ENCODE data around the gene OR51B2.

The OR51B2 gene

GRCh38 chr11:5286351-5286750, 37.7 kb downstream of the OR51B2 start:
- ChIA-PET CTCF (no interaction called here), POLR2A (no interaction called here)
- no peak for TF ChIP-seq L3MBTL2 (conservative IDR thresholded peaks at IDR 0.05)
- TF ChIP-seq ARNT (IDR thresholded peaks at IDR 0.05) = no peak
- TF ChIP-seq, protein P1, sequence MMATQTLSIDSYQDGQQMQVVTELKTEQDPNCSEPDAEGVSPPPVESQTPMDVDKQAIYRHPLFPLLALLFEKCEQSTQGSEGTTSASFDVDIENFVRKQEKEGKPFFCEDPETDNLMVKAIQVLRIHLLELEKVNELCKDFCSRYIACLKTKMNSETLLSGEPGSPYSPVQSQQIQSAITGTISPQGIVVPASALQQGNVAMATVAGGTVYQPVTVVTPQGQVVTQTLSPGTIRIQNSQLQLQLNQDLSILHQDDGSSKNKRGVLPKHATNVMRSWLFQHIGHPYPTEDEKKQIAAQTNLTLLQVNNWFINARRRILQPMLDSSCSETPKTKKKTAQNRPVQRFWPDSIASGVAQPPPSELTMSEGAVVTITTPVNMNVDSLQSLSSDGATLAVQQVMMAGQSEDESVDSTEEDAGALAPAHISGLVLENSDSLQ (IDR thresholded peaks at IDR 0.05) = no peak
- DNase-seq (ENCODE audit: extremely low spot score) = no peak

GRCh38 chr11:5285703-5286340, 38.3 kb downstream of the OR51B2 start:
- ChIA-PET POLR2A (no interaction called here), CTCF (no interaction called here)
- DNase-seq (ENCODE audit: extremely low spot score) = no peak
- no peak for TF ChIP-seq FOXM1 (IDR thresholded peaks at IDR 0.05; ENCODE audit: borderline replicate concordance)
- TF ChIP-seq, protein P1 (IDR thresholded peaks at IDR 0.05) = no peak
- TF ChIP-seq FOXK2 (IDR thresholded peaks at IDR 0.05) = no peak

DNA sequence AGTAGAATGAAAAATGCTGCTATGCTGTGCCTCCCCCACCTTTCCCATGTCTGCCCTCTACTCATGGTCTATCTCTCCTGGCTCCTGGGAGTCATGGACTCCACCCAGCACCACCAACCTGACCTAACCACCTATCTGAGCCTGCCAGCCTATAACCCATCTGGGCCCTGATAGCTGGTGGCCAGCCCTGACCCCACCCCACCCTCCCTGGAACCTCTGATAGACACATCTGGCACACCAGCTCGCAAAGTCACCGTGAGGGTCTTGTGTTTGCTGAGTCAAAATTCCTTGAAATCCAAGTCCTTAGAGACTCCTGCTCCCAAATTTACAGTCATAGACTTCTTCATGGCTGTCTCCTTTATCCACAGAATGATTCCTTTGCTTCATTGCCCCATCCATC, 39.5 kb downstream of the OR51B2 start:
- no peak for DNase-seq (ENCODE audit: extremely low spot score)
- CTCF ChIA-PET = no interaction called here
- TF ChIP-seq FOXK2 (IDR thresholded peaks at IDR 0.05) (no peak), CTBP1 (IDR thresholded peaks at IDR 0.05; ENCODE audit: borderline replicate concordance) (no peak), SUZ12 (IDR thresholded peaks at IDR 0.05) (no peak), SP1 (IDR thresholded peaks at IDR 0.05) (no peak), FOXA1 (IDR thresholded peaks at IDR 0.05) (no peak), HDGF (IDR thresholded peaks at IDR 0.05; ENCODE audit: borderline replicate concordance) (no peak), ARNT (IDR thresholded peaks at IDR 0.05) (no peak), ZNF384 (IDR thresholded peaks at IDR 0.05) (no peak), L3MBTL2 (conservative IDR thresholded peaks at IDR 0.05) (no peak), NFRKB (IDR thresholded peaks at IDR 0.05) (no peak), ELF4 (IDR thresholded peaks at IDR 0.05) (no peak), TARDBP (IDR thresholded peaks at IDR 0.05) (no peak), LEF1 (IDR thresholded peaks at IDR 0.05; ENCODE audit: borderline replicate concordance) (no peak), BHLHE40 (IDR thresholded peaks at IDR 0.05; ENCODE audit: borderline replicate concordance) (no peak), FOXM1 (IDR thresholded peaks at IDR 0.05; ENCODE audit: borderline replicate concordance) (no peak)
- TF ChIP-seq, protein P1 (IDR thresholded peaks at IDR 0.05) = no peak
- POLR2A ChIA-PET = no interaction called here

- TF ChIP-seq SP1 (IDR thresholded peaks at IDR 0.05) (no peak), NFRKB (IDR thresholded peaks at IDR 0.05) (no peak), ELF4 (IDR thresholded peaks at IDR 0.05) (no peak), SUZ12 (IDR thresholded peaks at IDR 0.05) (no peak), FOXA1 (IDR thresholded peaks at IDR 0.05) (no peak), BHLHE40 (IDR thresholded peaks at IDR 0.05; ENCODE audit: borderline replicate concordance) (no peak), HDGF (IDR thresholded peaks at IDR 0.05; ENCODE audit: borderline replicate concordance) (no peak), ARNT (IDR thresholded peaks at IDR 0.05) (no peak), FOXM1 (IDR thresholded peaks at IDR 0.05; ENCODE audit: borderline replicate concordance) (no peak), L3MBTL2 (conservative IDR thresholded peaks at IDR 0.05) (no peak), TARDBP (IDR thresholded peaks at IDR 0.05) (no peak), CTBP1 (IDR thresholded peaks at IDR 0.05; ENCODE audit: borderline replicate concordance) (no peak)
- DNase-seq (ENCODE audit: extremely low spot score) = no peak
- CTCF ChIA-PET = no interaction called here
- POLR2A ChIA-PET = no interaction called here
Measured at GRCh38 chr11:5283882-5284281, 40.2 kb downstream of the OR51B2 start.

DNA sequence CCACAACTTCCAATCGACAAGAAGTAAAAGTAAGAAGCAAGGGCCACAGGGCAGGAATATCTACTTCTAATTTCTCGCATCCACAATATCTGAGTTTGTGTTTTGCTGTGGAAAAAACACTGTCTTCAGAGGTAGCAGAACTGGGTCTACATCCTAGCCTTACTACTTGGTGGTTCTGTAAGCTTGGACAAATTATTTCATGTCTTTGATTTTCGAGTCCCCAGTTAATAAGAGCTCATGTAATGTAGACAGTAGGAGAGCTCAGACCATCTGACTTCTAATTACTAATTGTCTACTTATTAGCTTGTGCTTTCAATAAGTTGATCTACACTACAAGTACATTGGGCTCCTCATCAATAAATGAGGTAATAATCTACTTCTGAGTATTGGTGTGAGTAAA, 41.0 kb downstream of the OR51B2 start:
- TF ChIP-seq HDGF (IDR thresholded peaks at IDR 0.05; ENCODE audit: borderline replicate concordance) (no peak), ELF4 (IDR thresholded peaks at IDR 0.05) (no peak), NFRKB (IDR thresholded peaks at IDR 0.05) (no peak), SUZ12 (IDR thresholded peaks at IDR 0.05) (no peak), LEF1 (IDR thresholded peaks at IDR 0.05; ENCODE audit: borderline replicate concordance) (no peak), CTBP1 (IDR thresholded peaks at IDR 0.05; ENCODE audit: borderline replicate concordance) (no peak), FOXA1 (IDR thresholded peaks at IDR 0.05) (no peak), BHLHE40 (IDR thresholded peaks at IDR 0.05; ENCODE audit: borderline replicate concordance) (no peak), ARNT (IDR thresholded peaks at IDR 0.05) (no peak), FOXM1 (IDR thresholded peaks at IDR 0.05; ENCODE audit: borderline replicate concordance) (no peak), ZNF384 (IDR thresholded peaks at IDR 0.05) (no peak), FOXK2 (IDR thresholded peaks at IDR 0.05) (no peak), TARDBP (IDR thresholded peaks at IDR 0.05) (no peak), SP1 (IDR thresholded peaks at IDR 0.05) (no peak), L3MBTL2 (conservative IDR thresholded peaks at IDR 0.05) (no peak)
- TF ChIP-seq, protein P1 (IDR thresholded peaks at IDR 0.05) = no peak
- ChIA-PET POLR2A (no interaction called here), CTCF (no interaction called here)
- no peak for DNase-seq (ENCODE audit: extremely low spot score)

DNA sequence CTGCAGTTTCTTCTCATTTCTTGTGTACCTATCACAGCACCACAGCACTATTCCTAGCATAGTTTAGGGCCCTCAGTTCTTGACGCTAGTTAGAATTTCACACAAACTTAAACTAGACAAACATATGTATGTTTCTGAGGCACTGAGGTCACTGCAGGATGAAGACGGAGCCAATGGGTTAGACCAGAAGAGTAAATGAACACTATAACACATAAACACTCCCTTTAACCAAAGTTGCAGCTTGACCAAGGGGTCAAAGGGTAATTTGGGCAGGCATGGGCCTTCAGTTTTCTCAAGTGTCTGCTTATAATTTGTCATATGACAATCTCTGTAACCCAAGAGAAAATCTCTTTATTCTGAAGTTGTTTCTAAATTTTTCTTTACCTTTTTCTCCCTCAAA, 41.5 kb downstream of the OR51B2 start:
- TF ChIP-seq SUZ12 (IDR thresholded peaks at IDR 0.05) = no peak
- TF ChIP-seq, protein P1 (IDR thresholded peaks at IDR 0.05) = no peak
- TF ChIP-seq FOXM1 (IDR thresholded peaks at IDR 0.05; ENCODE audit: borderline replicate concordance) = no peak
- TF ChIP-seq TARDBP (IDR thresholded peaks at IDR 0.05) = no peak
- TF ChIP-seq ZNF384 (IDR thresholded peaks at IDR 0.05) = no peak
- no peak for TF ChIP-seq HDGF (IDR thresholded peaks at IDR 0.05; ENCODE audit: borderline replicate concordance)
- TF ChIP-seq BHLHE40 (IDR thresholded peaks at IDR 0.05; ENCODE audit: borderline replicate concordance) = no peak
- no peak for TF ChIP-seq ELF4 (IDR thresholded peaks at IDR 0.05)
- no peak for TF ChIP-seq FOXA1 (IDR thresholded peaks at IDR 0.05)
- no peak for TF ChIP-seq L3MBTL2 (conservative IDR thresholded peaks at IDR 0.05)
- TF ChIP-seq CTBP1 (IDR thresholded peaks at IDR 0.05; ENCODE audit: borderline replicate concordance) = no peak
- no peak for DNase-seq (ENCODE audit: extremely low spot score)
- ChIA-PET CTCF (no interaction called here), POLR2A (no interaction called here)

All from HEK293T (cell line).